Cardiac atrium fibroblast (primary cell): Measurements from ENCODE around the gene KRT5. TPM values are rescaled to one million over a fixed set of nuclear protein-coding genes. Genes with fewer than 3 reads are reported as not detected.

Experiments
- total RNA-seq: library from RNA; depleted of rRNA; stranded (reverse); fragments of >200 nt; gene quantifications from 2 replicates; pipeline ENCODE4 v1.2.3, GENCODE V29; 2015

Gene KRT5
- not detected in 2 replicates for total RNA-seq

GRCh38 chr12:52519826-52520662 lies at the start of gene KRT5:
TSS of gene KRT5 (minus strand) at chr12:52520394. CDS start at chr12:52520296, 98 bp downstream.

GRCh38 chr12:52552681-52553195 lies 32.5 kb upstream of the KRT5 start, which contains the start of gene KRT71:
TSS of gene KRT71 (minus strand) at chr12:52553145. CDS start at chr12:52553077, 68 bp downstream.

GRCh38 chr12:52493172-52493571 lies 27.0 kb downstream of the KRT5 start, which contains the start of gene KRT6A:
TSS of gene KRT6A (minus strand) at chr12:52493257. CDS start at chr12:52493188, 69 bp downstream.

GRCh38 chr12:52473768-52474167 lies 46.4 kb downstream of the KRT5 start, which contains the start of gene KRT6C:
TSS of gene KRT6C (minus strand) at chr12:52473805. CDS start at chr12:52473737, 68 bp downstream.

Other genes with a start within 250 kb of the KRT5 start
- 0.54 TPM in 1 of 2 replicates, not detected in the other for gene KRT86, start 245.7 kb downstream of the KRT5 start, total RNA-seq
- 0.16 TPM in 1 of 2 replicates, not detected in the other for gene KRT81, start 228.9 kb downstream of the KRT5 start, total RNA-seq
- gene KRT83, start 199.0 kb downstream of the KRT5 start, total RNA-seq = not detected in 2 replicates
- gene KRT85, start 152.9 kb downstream of the KRT5 start, total RNA-seq = not detected in 2 replicates
- gene KRT84, start 134.7 kb downstream of the KRT5 start, total RNA-seq = not detected in 2 replicates
- gene KRT82, start 114.1 kb downstream of the KRT5 start, total RNA-seq = not detected in 2 replicates
- gene KRT75, start 86.0 kb downstream of the KRT5 start, total RNA-seq = not detected in 2 replicates
- not detected in 2 replicates for gene KRT6B, start 68.2 kb downstream of the KRT5 start, total RNA-seq
- not detected in 2 replicates for gene KRT6C, start 46.6 kb downstream of the KRT5 start, total RNA-seq
- not detected in 2 replicates for gene KRT6A, start 27.1 kb downstream of the KRT5 start, total RNA-seq
- not detected in 2 replicates for gene KRT71, start 32.8 kb upstream of the KRT5 start, total RNA-seq
- gene KRT74, start 53.4 kb upstream of the KRT5 start, total RNA-seq = not detected in 2 replicates
- not detected in 2 replicates for gene KRT72, start 81.1 kb upstream of the KRT5 start, total RNA-seq
- gene KRT73, start 98.2 kb upstream of the KRT5 start, total RNA-seq = not detected in 2 replicates
- not detected in 2 replicates for gene KRT2, start 131.8 kb upstream of the KRT5 start, total RNA-seq
- not detected in 2 replicates for gene KRT1, start 160.0 kb upstream of the KRT5 start, total RNA-seq
- gene KRT77, start 183.1 kb upstream of the KRT5 start, total RNA-seq = not detected in 2 replicates